HepG2 (cell line): Measurements from ENCODE around the gene PIGW. TPM values are rescaled to one million over a fixed set of nuclear protein-coding genes. Genes with fewer than 3 reads are reported as not detected.
A peak's percentile ranks its signal among the peaks of the same experiment; 100 is the strongest.

Experiments
- BRD4 ChIP-seq: sonication (generic); formaldehyde crosslinking; IDR thresholded peaks from 2 replicates; pipeline ENCODE4 v1.4.0; 2020; ENCODE audit warnings: missing genetic modification reagents
- FIP1L1 ChIP-seq: fragments of 200-400 bp; formaldehyde crosslinking; IDR thresholded peaks from 2 replicates; pipeline ENCODE4 v1.6.1; 2018; ENCODE audit warnings: low read depth, mild to moderate bottlenecking, low read length, moderate library complexity, borderline replicate concordance; ENCODE audit not compliant: insufficient read depth
- KDM5A ChIP-seq: fragments of 200-600 bp; sonication (generic); IDR thresholded peaks from 2 replicates; pipeline ENCODE4 v1.7.0; 2018; ENCODE audit warnings: antibody characterized with exemption, mild to moderate bottlenecking, low read length, borderline replicate concordance
- LBX2 ChIP-seq: sonication (generic); formaldehyde crosslinking; IDR thresholded peaks from 2 replicates; pipeline ENCODE4 v1.5.0; 2020; ENCODE audit warnings: missing genetic modification reagents, mild to moderate bottlenecking, borderline replicate concordance
- MZF1 ChIP-seq: sonication (generic); formaldehyde crosslinking; IDR thresholded peaks from 2 replicates; pipeline ENCODE4 v1.8.1; 2023; ENCODE audit warnings: mild to moderate bottlenecking, missing genetic modification reagents, borderline replicate concordance
- NFE2 ChIP-seq: sonication (generic); formaldehyde crosslinking; IDR thresholded peaks from 2 replicates; pipeline ENCODE4 v1.4.0; 2020; ENCODE audit warnings: missing genetic modification reagents
- PRDM15 ChIP-seq: sonication (generic); formaldehyde crosslinking; IDR thresholded peaks from 2 replicates; pipeline ENCODE4 v1.4.0; 2020; ENCODE audit warnings: missing genetic modification reagents
- SIX1 ChIP-seq: sonication (generic); formaldehyde crosslinking; IDR thresholded peaks from 2 replicates; pipeline ENCODE4 v1.4.0; 2020; ENCODE audit warnings: missing genetic modification reagents, borderline replicate concordance
- SMAD1 ChIP-seq: sonication (generic); formaldehyde crosslinking; IDR thresholded peaks from 2 replicates; pipeline ENCODE4 v1.4.0; 2020; ENCODE audit warnings: missing genetic modification reagents, low read depth, mild to moderate bottlenecking, borderline replicate concordance
- SRSF1 ChIP-seq: fragments of 200-400 bp; formaldehyde crosslinking; optimal IDR thresholded peaks from 2 replicates; pipeline ENCODE3; 2017; ENCODE audit warnings: mild to moderate bottlenecking, low read depth, low read length, moderate library complexity
- TCF12 ChIP-seq, 2 experiments: fragments of 450-650 bp in 1 of 2; sonication (generic) in 1 of 2; formaldehyde crosslinking in 1 of 2; IDR thresholded peaks; 2 replicates each; pipeline versions ENCODE4 v1.6.1 to v1.8.0; 2017 to 2022; ENCODE audit warnings: antibody characterized with exemption in 1 of 2, mild to moderate bottlenecking in 1 of 2, missing genetic modification reagents in 1 of 2, moderate library complexity in 1 of 2
- ZBTB2 ChIP-seq: sonication (generic); formaldehyde crosslinking; IDR thresholded peaks from 2 replicates; pipeline ENCODE4 v1.8.0; 2022; ENCODE audit warnings: low read depth, missing genetic modification reagents
- ZNF282 ChIP-seq: fragments of 450-650 bp; IDR thresholded peaks from 2 replicates; pipeline ENCODE4 v1.6.1; 2018; ENCODE audit not compliant: partially characterized antibody
- ZNF460 ChIP-seq: sonication (generic); formaldehyde crosslinking; IDR thresholded peaks from 2 replicates; pipeline ENCODE4 v1.5.1; 2020; ENCODE audit warnings: missing genetic modification reagents, mild to moderate bottlenecking, borderline replicate concordance
- ZNF83 ChIP-seq: sonication (generic); formaldehyde crosslinking; IDR thresholded peaks from 2 replicates; pipeline ENCODE4 v1.4.0; 2020; ENCODE audit warnings: missing genetic modification reagents, mild to moderate bottlenecking, borderline replicate concordance
- ZNF883 ChIP-seq: sonication (generic); formaldehyde crosslinking; IDR thresholded peaks from 2 replicates; pipeline ENCODE4 v1.5.1; 2020; ENCODE audit warnings: mild to moderate bottlenecking, missing genetic modification reagents; ENCODE audit errors: not compliant biosample characterization
- ZSCAN21 ChIP-seq: sonication (generic); formaldehyde crosslinking; IDR thresholded peaks from 2 replicates; pipeline ENCODE4 v1.8.0; 2022; ENCODE audit warnings: mild to moderate bottlenecking, missing genetic modification reagents, moderate library complexity, borderline replicate concordance
- polyA plus RNA-seq, 8 experiments: library from polyadenylated mRNA; depleted of rRNA in 3 of 8; stranded (reverse) in 7 of 8; unstranded in 1 of 8; fragments of >200 nt; fragmentation: Illumina TruSeq in 4 of 8; extraction: Trizol in 4 of 8; gene quantifications; 2 replicates each; pipeline versions ENCODE4 v1.2.1 to v1.2.3, GENCODE V29; 2011 to 2016; ENCODE audit warnings: low read depth in 4 of 8, missing spikeins in 1 of 8, mixed read lengths in 1 of 8; ENCODE audit not compliant: insufficient read depth in 1 of 8
- total RNA-seq, 5 experiments: library from RNA; depleted of rRNA; stranded (reverse); fragments of >200 nt; fragmentation: Illumina TruSeq; extraction: Trizol; gene quantifications; 2 replicates each; pipeline ENCODE4 v1.2.3, GENCODE V29; 2016; ENCODE audit warnings: low read depth in 1 of 5
- TF ChIP-seq, protein P1 (sequence below): IDR thresholded peaks from 2 replicates; pipeline ENCODE4 v1.6.1; 2018; ENCODE audit warnings: missing genetic modification reagents, mild to moderate bottlenecking, missing compliant biosample characterization
- TF ChIP-seq, protein P2 (sequence below): sonication (generic); formaldehyde crosslinking; IDR thresholded peaks from 2 replicates; pipeline ENCODE4 v1.5.1; 2020; ENCODE audit warnings: mild to moderate bottlenecking, missing genetic modification reagents, borderline replicate concordance

PIGW gene
- total and polyA plus RNA-seq, 2 of the 13 experiments (the other 11 are each of a cell fraction or from before 2014, with no cell fraction given): 9.0 to 24.0 TPM

GRCh38 chr17:36486204-36487194, 48.3 kb upstream of the PIGW start, which contains the start of gene ZNHIT3 (continued):
- TF ChIP-seq, protein P1, sequence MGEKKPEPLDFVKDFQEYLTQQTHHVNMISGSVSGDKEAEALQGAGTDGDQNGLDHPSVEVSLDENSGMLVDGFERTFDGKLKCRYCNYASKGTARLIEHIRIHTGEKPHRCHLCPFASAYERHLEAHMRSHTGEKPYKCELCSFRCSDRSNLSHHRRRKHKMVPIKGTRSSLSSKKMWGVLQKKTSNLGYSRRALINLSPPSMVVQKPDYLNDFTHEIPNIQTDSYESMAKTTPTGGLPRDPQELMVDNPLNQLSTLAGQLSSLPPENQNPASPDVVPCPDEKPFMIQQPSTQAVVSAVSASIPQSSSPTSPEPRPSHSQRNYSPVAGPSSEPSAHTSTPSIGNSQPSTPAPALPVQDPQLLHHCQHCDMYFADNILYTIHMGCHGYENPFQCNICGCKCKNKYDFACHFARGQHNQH (CRISPR knock-in tag): peak; percentile 88
- no peak for TF ChIP-seq SIX1 (CRISPR knock-in tag)
- peak; percentile 12; the same call in 1 of the 2 replicates for TF ChIP-seq LBX2 (CRISPR knock-in tag)
- TF ChIP-seq SMAD1 (CRISPR knock-in tag): no peak
- no peak for TF ChIP-seq TCF12 (IDR thresholded peaks at IDR 0.05)
- TF ChIP-seq TCF12 (CRISPR knock-in tag; IDR thresholded peaks at IDR 0.05): no peak
- no peak for TF ChIP-seq ZNF83
- TF ChIP-seq ZSCAN21 (CRISPR knock-in tag): peak; percentile 30; the same call in 1 of the 2 replicates
- peak; percentile 46; the same call in 1 of the 2 replicates for TF ChIP-seq KDM5A
- TF ChIP-seq, protein P2, sequence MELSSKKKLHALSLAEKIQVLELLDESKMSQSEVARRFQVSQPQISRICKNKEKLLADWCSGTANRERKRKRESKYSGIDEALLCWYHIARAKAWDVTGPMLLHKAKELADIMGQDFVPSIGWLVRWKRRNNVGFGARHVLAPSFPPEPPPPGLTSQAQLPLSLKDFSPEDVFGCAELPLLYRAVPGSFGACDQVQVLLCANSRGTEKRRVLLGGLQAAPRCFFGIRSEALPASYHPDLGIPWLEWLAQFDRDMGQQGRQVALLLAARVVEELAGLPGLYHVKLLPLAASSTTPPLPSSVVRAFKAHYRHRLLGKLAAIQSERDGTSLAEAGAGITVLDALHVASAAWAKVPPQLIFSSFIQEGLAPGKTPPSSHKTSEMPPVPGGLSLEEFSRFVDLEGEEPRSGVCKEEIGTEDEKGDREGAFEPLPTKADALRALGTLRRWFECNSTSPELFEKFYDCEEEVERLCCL (CRISPR knock-in tag): no peak
- TF ChIP-seq ZNF282: no peak
- no peak for TF ChIP-seq FIP1L1
- TF ChIP-seq MZF1 (CRISPR knock-in tag): no peak
- TF ChIP-seq SRSF1: no peak
- no peak for TF ChIP-seq NFE2 (CRISPR knock-in tag)
- TF ChIP-seq PRDM15: no peak
- peak; percentile 73 for TF ChIP-seq ZNF883 (CRISPR knock-in tag)
- no peak for TF ChIP-seq BRD4
- TF ChIP-seq ZBTB2 (CRISPR knock-in tag): no peak
- TF ChIP-seq ZNF460: no peak
